ENCODE results near the gene POLR2J. TPM values are rescaled to one million over a fixed set of nuclear protein-coding genes. Genes with fewer than 3 reads are reported as not detected.

The POLR2J gene
- total RNA-seq, 4 donors from 2014 or later: 6.9 to 31.5 (median 20.8) TPM

GRCh38 chr7:102468478-102469350 is 10.0 kb downstream of the POLR2J start:
- peak in 1 of 2 donors; percentile 2 for DNase-seq
- Histone ChIP-seq H3K4me1 (peaks cover 7 to 11% of the 10 kb centered on the region in 2 donors), H3K9me3 (no peaks in the 10 kb centered on the region), H3K27me3 (no peaks in the 10 kb centered on the region), H3K36me3 (peaks cover 12 to 15% of the 10 kb centered on the region in 2 donors), H3K27ac (no peak overlapping the region), H3K4me3 (replicated peaks in 1 of 3) (no peak overlapping the region)
- intact Hi-C loops (cut with DNase I): no loop called here
- TF ChIP-seq POLR2A (IDR thresholded peaks at IDR 0.05) (no peak), CTCF (IDR thresholded peaks at IDR 0.05) (no peak)
- 87 to 97% methylated on average over 24 to 38 of the region's 40 CpGs for WGBS, 2 donors

- no peak for DNase-seq
- H3K36me3 ChIP-seq: peaks cover 4 to 6% of the 10 kb centered on the region in 2 donors
- TF ChIP-seq POLR2A (IDR thresholded peaks at IDR 0.05) (no peak), CTCF (IDR thresholded peaks at IDR 0.05) (no peak)
Measured at GRCh38 chr7:102467581-102468477, 10.9 kb downstream of the POLR2J start.

GRCh38 chr7:102466097-102466496 is 12.6 kb downstream of the POLR2J start:
- H3K36me3 ChIP-seq: no peaks in the 10 kb centered on the region
- DNase-seq: no peak
- no peaks in the 10 kb centered on the region for H3K27me3 ChIP-seq
- WGBS, 2 donors: 92 to 94% methylated on average over 7 of the region's 7 CpGs
- H3K4me1 ChIP-seq: peaks cover 11 to 16% of the 10 kb centered on the region in 2 donors
- no peaks in the 10 kb centered on the region for H3K9me3 ChIP-seq
- TF ChIP-seq CTCF (IDR thresholded peaks at IDR 0.05): no peak
- TF ChIP-seq POLR2A (IDR thresholded peaks at IDR 0.05): no peak
- no peak overlapping the region for H3K4me3 ChIP-seq (replicated peaks in 1 of 3)
- no peak overlapping the region for H3K27ac ChIP-seq
- intact Hi-C loops (cut with DNase I): no loop called here

More at GRCh38 chr7:102467581-102468477, 10.9 kb downstream of the POLR2J start:
- Histone ChIP-seq H3K9me3 (no peaks in the 10 kb centered on the region), H3K27ac (no peak overlapping the region), H3K4me3 (replicated peaks in 1 of 3) (no peak overlapping the region), H3K4me1 (peaks cover 11 to 16% of the 10 kb centered on the region in 2 donors), H3K27me3 (no peaks in the 10 kb centered on the region)
- 90 to 97% methylated on average over 15 to 17 of the region's 24 CpGs for WGBS, 2 donors
- intact Hi-C loops (cut with DNase I): no loop called here

GRCh38 chr7:102464577-102465280 is 14.0 kb downstream of the POLR2J start, which contains the start of the genes ALKBH4 and LRWD1:
Gene ALKBH4, minus strand, starts transcription at chr7:102464863. Its CDS starts 27 bp downstream, at chr7:102464836.
Gene LRWD1, plus strand, starts transcription at chr7:102464984. Its CDS starts 97 bp downstream, at chr7:102465081.
- peak; percentile 95 to 96 for DNase-seq

More at GRCh38 chr7:102464577-102465280, 14.0 kb downstream of the POLR2J start, which contains the start of the genes ALKBH4 and LRWD1:
- 2 to 3% methylated on average over 8 to 12 of the region's 81 CpGs for WGBS, 2 donors
- peaks cover 11 to 16% of the 10 kb centered on the region in 2 donors for H3K4me1 ChIP-seq
- no peaks in the 10 kb centered on the region for H3K27me3 ChIP-seq
- TF ChIP-seq CTCF (IDR thresholded peaks at IDR 0.05) (peak in 2 of 6 experiments; percentile 25 to 41), POLR2A (IDR thresholded peaks at IDR 0.05) (peak in 1 of 2 donors; percentile 77)
- no peaks in the 10 kb centered on the region for H3K36me3 ChIP-seq
- H3K27ac ChIP-seq: peak within 1 kb of the TSS; percentile 56 to 88 (median 61)
- no peaks in the 10 kb centered on the region for H3K9me3 ChIP-seq
- peak within 1 kb of the TSS; percentile 65 to 96 (median 91) for H3K4me3 ChIP-seq (replicated peaks in 1 of 3)
- intact Hi-C loops (cut with DNase I): no loop called here
